GM23248 (cell line): ENCODE results near the gene AP2M1. TPM values are rescaled to one million over a fixed set of nuclear protein-coding genes. Genes with fewer than 3 reads are reported as not detected.
"Not testable (repeated sequence)": the region's sequence is repeated elsewhere in the genome, so short reads cannot be mapped to it uniquely, and the experiment has no call there.

Experiments used
- DNase-seq: peaks from one replicate; pipeline ENCODE4 v3.0.0-alpha.2; 2015
- H2AFZ ChIP-seq: fragments of 200-600 bp; sonication (generic); 2 replicates; pipeline ENCODE4 v1.6.1; 2016; ENCODE audit warnings: antibody characterized with exemption
- H3F3A ChIP-seq: fragments of 200-600 bp; sonication (generic); 2 replicates; pipeline ENCODE4 v1.6.1; 2016; ENCODE audit warnings: mild to moderate bottlenecking, antibody characterized with exemption, mixed run types; ENCODE audit not compliant: insufficient read depth
- H3K27ac ChIP-seq: fragments of 200-600 bp; sonication (generic); 2 replicates; pipeline ENCODE4 v1.5.1; 2016; ENCODE audit warnings: mild to moderate bottlenecking
- H3K27me3 ChIP-seq: fragments of 200-600 bp; sonication (generic); replicated peaks from 2 replicates; pipeline ENCODE4 v1.6.1; 2016; ENCODE audit warnings: mild to moderate bottlenecking; ENCODE audit not compliant: insufficient read depth
- H3K36me3 ChIP-seq: fragments of 200-600 bp; sonication (generic); 2 replicates; pipeline ENCODE4 v1.6.1; 2016; ENCODE audit warnings: low read depth, mild to moderate bottlenecking
- H3K4me1 ChIP-seq: fragments of 200-600 bp; sonication (generic); 2 replicates; pipeline ENCODE4 v1.6.1; 2016; ENCODE audit warnings: mild to moderate bottlenecking; ENCODE audit not compliant: insufficient read depth
- H3K4me2 ChIP-seq: fragments of 200-600 bp; sonication (generic); one replicate; pipeline ENCODE4 v1.6.1; 2016; ENCODE audit warnings: mild to moderate bottlenecking; ENCODE audit not compliant: unreplicated experiment
- H3K4me3 ChIP-seq: fragments of 200-600 bp; sonication (generic); 2 replicates; pipeline ENCODE4 v1.5.1; 2016; ENCODE audit warnings: mild to moderate bottlenecking
- H3K79me2 ChIP-seq: fragments of 200-600 bp; sonication (generic); 2 replicates; pipeline ENCODE4 v1.6.1; 2016; ENCODE audit warnings: mild to moderate bottlenecking; ENCODE audit not compliant: insufficient read depth
- H3K9ac ChIP-seq: fragments of 200-600 bp; sonication (generic); 2 replicates; pipeline ENCODE4 v1.6.1; 2016; ENCODE audit warnings: mild to moderate bottlenecking
- H3K9me2 ChIP-seq: fragments of 200-600 bp; sonication (generic); 2 replicates; pipeline ENCODE4 v1.6.1; 2016; ENCODE audit warnings: mixed run types, mild to moderate bottlenecking, moderate library complexity; ENCODE audit not compliant: insufficient read depth
- H3K9me3 ChIP-seq: fragments of 200-600 bp; sonication (generic); one replicate; pipeline ENCODE4 v1.6.1; 2017; ENCODE audit warnings: low read depth
- H4K20me1 ChIP-seq: fragments of 200-600 bp; sonication (generic); 2 replicates; pipeline ENCODE4 v1.6.0; 2016; ENCODE audit not compliant: insufficient read depth
- EZH2 ChIP-seq: fragments of 200-600 bp; sonication (generic); IDR thresholded peaks from 2 replicates; pipeline ENCODE4 v1.6.1; 2018; ENCODE audit warnings: antibody characterized with exemption, mild to moderate bottlenecking; ENCODE audit not compliant: insufficient read depth, poor library complexity, severe bottlenecking
- EZH2phosphoT487 ChIP-seq: fragments of 200-600 bp; sonication (generic); IDR thresholded peaks from 2 replicates; pipeline ENCODE4 v1.6.1; 2018; ENCODE audit warnings: antibody characterized with exemption, moderate library complexity, mild to moderate bottlenecking, low read depth; ENCODE audit not compliant: insufficient read depth
- WGBS, 2 experiments: methylation state at CpG; one replicate each; pipeline ENCODE4 v1.1.6; 2015 to 2017; ENCODE audit warnings: low lambda C conversion rate in 2 of 2, low coverage in 1 of 2; ENCODE audit errors: missing lambda C conversion rate in 2 of 2; 5-methylcytosine and 5-hydroxymethylcytosine counted together
- in situ Hi-C: fragments of 300-500 bp; cut with MboI; formaldehyde crosslinking; loops from 2 replicates; pipeline ENCODE4 v1.15.0; 2020
- polyA plus RNA-seq: library from polyadenylated mRNA; unstranded; fragments of >200 nt; fragmentation: Nextera tagmentation; extraction: Ambion mirVana; gene quantifications from 2 replicates; pipeline ENCODE4 v1.2.1, GENCODE V29; 2016
- total RNA-seq: library from RNA; depleted of rRNA; stranded (reverse); fragments of >200 nt; shearing (Covaris generic); gene quantifications from 2 replicates; pipeline ENCODE4 v1.2.3, GENCODE V29; 2014

Gene AP2M1
- total and polyA plus RNA-seq, 2 experiments from 2014 or later = 951 to 1,073 TPM

DNA sequence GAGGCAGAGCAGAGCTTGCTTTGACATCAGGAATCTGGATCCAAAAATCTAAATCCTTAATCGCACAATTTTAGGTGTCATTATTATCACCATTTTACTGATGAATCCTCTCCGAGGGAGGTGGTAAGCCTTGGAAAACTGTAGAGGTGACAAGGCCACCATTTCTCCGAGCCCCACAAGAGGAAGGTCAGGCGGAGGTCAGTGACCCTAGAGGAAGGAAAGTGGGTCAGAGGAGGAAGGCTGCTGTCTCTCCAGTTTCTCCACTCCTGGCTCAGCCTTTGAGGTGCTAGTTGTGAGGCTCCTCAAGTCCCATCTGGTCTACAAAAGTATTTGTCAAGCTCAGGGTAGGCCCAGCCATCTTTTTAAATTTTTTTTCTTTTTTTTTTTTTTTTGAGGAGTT, 16.3 kb upstream of the AP2M1 start:
- no peaks in the 10 kb centered on the region for H3K27me3 ChIP-seq
- WGBS, 2 experiments = 75 to 84% methylated on average over 4 of the region's 4 CpGs
- H3K4me3 ChIP-seq = peak overlapping the region; percentile 89; the same call in 1 of the 2 replicates
- no peaks in the 10 kb centered on the region for H4K20me1 ChIP-seq
- H3K36me3 ChIP-seq = no peaks in the 10 kb centered on the region
- no peaks in the 10 kb centered on the region for H3K9me2 ChIP-seq
- H3K4me1 ChIP-seq = peaks cover 53% of the 10 kb centered on the region
- no peak overlapping the region for H3K4me2 ChIP-seq
- no peaks in the 10 kb centered on the region for H3K9me3 ChIP-seq
- H3K79me2 ChIP-seq = peaks cover 79% of the 10 kb centered on the region
- DNase-seq = no peak
- peaks cover 28% of the 10 kb centered on the region for H3F3A ChIP-seq
- peak overlapping the region; percentile 68 for H3K27ac ChIP-seq
- TF ChIP-seq EZH2phosphoT487 (no peak), EZH2 (no peak)
- in situ Hi-C loops = no loop called here
- H2AFZ ChIP-seq = no peak overlapping the region
- peak overlapping the region; percentile 90 for H3K9ac ChIP-seq

DNA sequence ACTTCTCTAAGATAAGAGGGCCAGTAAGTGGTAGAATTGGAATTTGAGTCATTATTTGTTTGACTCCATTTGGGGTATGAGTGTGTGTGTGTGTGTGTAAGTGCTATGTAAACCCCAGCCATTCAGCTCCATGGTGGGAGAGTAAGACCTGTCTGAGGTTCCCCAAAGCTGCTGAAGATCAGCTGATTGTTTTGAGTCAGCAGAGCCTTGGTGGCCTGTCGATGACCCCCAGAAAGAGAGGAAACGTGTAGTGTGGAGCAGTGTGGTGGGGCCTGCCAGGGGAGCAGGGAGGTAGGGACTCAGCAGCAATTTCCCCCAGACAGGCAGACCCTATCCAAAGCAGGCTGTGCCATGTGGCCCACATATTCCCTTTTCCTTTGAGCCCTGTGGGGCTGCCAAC, 14.2 kb upstream of the AP2M1 start:
- Histone ChIP-seq H3K9me2 (no peaks in the 10 kb centered on the region), H4K20me1 (no peaks in the 10 kb centered on the region), H3K79me2 (peaks cover 96% of the 10 kb centered on the region), H3F3A (peaks cover 24% of the 10 kb centered on the region), H3K4me3 (peak overlapping the region; percentile 33), H3K27me3 (no peaks in the 10 kb centered on the region), H3K4me1 (peaks cover 50% of the 10 kb centered on the region), H3K9me3 (no peaks in the 10 kb centered on the region), H3K27ac (peak overlapping the region; percentile 82), H3K36me3 (peaks cover 7% of the 10 kb centered on the region; the same call in 1 of the 2 replicates), H3K9ac (peak overlapping the region; percentile 64), H2AFZ (no peak overlapping the region), H3K4me2 (peak overlapping the region; percentile 49)
- WGBS, 2 experiments = 4% methylated on average over 2 of the region's 2 CpGs
- in situ Hi-C loops = no loop called here
- peak; percentile 74 for DNase-seq
- no peak for TF ChIP-seq EZH2
- TF ChIP-seq EZH2phosphoT487 = no peak

DNA sequence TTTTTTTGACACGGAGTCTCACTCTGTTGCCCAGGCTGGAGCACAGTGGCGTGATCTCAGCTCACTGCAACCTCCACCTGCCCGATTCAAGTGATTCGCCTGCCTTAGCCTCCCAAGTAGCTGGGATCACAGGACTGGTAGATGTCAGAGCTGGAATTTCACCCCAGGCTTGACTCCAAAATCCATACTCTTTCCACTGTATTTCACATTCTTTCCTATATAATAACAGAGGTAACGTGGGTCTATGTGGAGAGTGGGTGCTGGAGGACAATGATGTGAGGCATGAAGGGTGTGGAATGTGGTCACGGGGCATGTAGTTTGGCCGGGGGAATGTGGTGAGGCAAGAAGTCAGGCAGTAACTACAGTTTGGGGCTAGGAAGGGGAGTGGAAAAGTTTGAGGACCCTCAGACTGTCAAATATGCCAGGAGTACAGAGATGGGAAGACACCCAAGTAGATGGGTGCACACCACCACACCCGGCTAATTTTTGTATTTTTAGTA, 12.0 kb upstream of the AP2M1 start:
- Histone ChIP-seq H3K4me1 (peaks cover 42% of the 10 kb centered on the region), H3K27ac (peak overlapping the region; percentile 82), H3K9ac (0 out of 2 replicates have a peak overlapping the region, but pooled peaks have one; percentile 5), H3K36me3 (peaks cover 22% of the 10 kb centered on the region), H3F3A (peaks cover 42% of the 10 kb centered on the region), H3K79me2 (peaks cover 96% of the 10 kb centered on the region)
- in situ Hi-C loops, H3K9me2 ChIP-seq, H4K20me1 ChIP-seq, H3K4me2 ChIP-seq, H2AFZ ChIP-seq, H3K27me3 ChIP-seq, H3K4me3 ChIP-seq, H3K9me3 ChIP-seq: not testable (repeated sequence)
- peak; percentile 57 for DNase-seq
- WGBS, 2 experiments = 42 to 45% methylated on average over 8 of the region's 8 CpGs

DNA sequence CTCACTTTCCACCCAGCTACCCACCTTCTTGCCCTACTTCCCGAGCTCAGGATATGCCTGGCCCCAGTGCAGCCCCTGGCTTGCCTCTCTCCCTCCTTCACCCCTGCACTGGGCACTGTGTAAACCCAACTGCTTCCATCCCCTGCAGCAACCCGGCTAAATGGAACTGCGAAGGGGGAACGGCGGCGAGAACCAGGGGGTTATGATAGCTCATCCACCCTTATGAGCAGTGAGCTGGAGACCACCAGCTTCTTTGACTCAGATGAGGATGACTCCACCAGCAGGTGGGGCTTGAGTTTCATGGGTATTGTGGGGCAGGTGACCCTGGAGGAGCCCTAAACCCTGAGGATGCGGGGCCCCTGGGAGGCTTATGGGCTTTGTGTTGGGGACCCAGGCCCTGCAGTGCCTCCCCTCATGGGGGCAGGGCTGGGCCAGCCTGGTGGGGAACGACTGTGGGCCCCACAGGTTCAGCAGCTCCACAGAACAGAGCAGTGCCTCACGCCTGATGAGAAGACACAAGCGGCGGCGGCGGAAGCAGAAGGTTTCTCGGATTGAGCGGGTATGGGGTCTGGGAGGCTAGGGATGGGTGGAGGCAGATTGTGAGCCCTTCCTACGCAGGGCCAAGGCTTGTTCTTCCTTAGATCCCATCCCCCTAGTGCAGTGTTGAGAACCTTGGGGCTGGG, 9.9 kb upstream of the AP2M1 start:
- Histone ChIP-seq H3K36me3 (peaks cover 30% of the 10 kb centered on the region), H3K4me3 (no peak overlapping the region), H4K20me1 (no peaks in the 10 kb centered on the region), H2AFZ (no peak overlapping the region), H3K27ac (no peak overlapping the region), H3F3A (peaks cover 54% of the 10 kb centered on the region), H3K9me2 (no peaks in the 10 kb centered on the region), H3K27me3 (no peaks in the 10 kb centered on the region), H3K4me2 (no peak overlapping the region), H3K79me2 (peaks cover 90% of the 10 kb centered on the region), H3K9me3 (no peaks in the 10 kb centered on the region), H3K9ac (no peak overlapping the region), H3K4me1 (peaks cover 52% of the 10 kb centered on the region)
- 92% methylated on average over 16 of the region's 16 CpGs for WGBS, 2 experiments
- DNase-seq = no peak
- TF ChIP-seq EZH2 (no peak), EZH2phosphoT487 (no peak)
- in situ Hi-C loops = no loop called here
